K562 (cell line): Measurements from ENCODE around the gene AGPAT3. TPM values are rescaled to one million over a fixed set of nuclear protein-coding genes. Genes with fewer than 3 reads are reported as not detected.

Experiments
- ATF7 ChIP-seq: fragments of 450-650 bp; IDR thresholded peaks from 2 replicates; pipeline ENCODE4 v1.7.1; 2014; ENCODE audit warnings: mild to moderate bottlenecking, moderate library complexity
- ELK3 ChIP-seq: fragments of 450-650 bp; formaldehyde crosslinking; IDR thresholded peaks from 2 replicates; pipeline ENCODE4 v1.4.0; 2020; ENCODE audit warnings: mild to moderate bottlenecking
- GTF3C2 ChIP-seq: IDR thresholded peaks from 3 replicates; pipeline ENCODE4 v1.6.1; 2011; ENCODE audit warnings: borderline replicate concordance, mild to moderate bottlenecking, moderate library complexity; ENCODE audit not compliant: insufficient read length; ENCODE audit errors: extremely low read depth
- MTF1 ChIP-seq: fragments of 250-450 bp; sonication (Bioruptor Pico); IDR thresholded peaks from 2 replicates; pipeline ENCODE4 v1.9.0; 2021; ENCODE audit warnings: moderate library complexity, mild to moderate bottlenecking, inconsistent platforms, borderline replicate concordance
- NR1H2 ChIP-seq: sonication (generic); formaldehyde crosslinking; IDR thresholded peaks from 2 replicates; pipeline ENCODE4 v1.4.0; 2020; ENCODE audit warnings: mild to moderate bottlenecking, missing genetic modification reagents
- POLR2AphosphoS5 ChIP-seq: IDR thresholded peaks from 2 replicates; pipeline ENCODE4 v1.6.1; 2011; ENCODE audit warnings: mild to moderate bottlenecking, low read depth, low read length, moderate library complexity; ENCODE audit not compliant: control insufficient read depth, insufficient read depth
- ZBTB11 ChIP-seq, 3 experiments: fragments of 200-800 bp in 1 of 3; fragments of 250-450 bp in 1 of 3; fragments of 450-650 bp in 1 of 3; sonication (Bioruptor Pico) in 1 of 3; sonication (Bioruptor generic) in 1 of 3; formaldehyde crosslinking in 1 of 3; IDR thresholded peaks; 2 replicates each; pipeline versions ENCODE4 v1.6.1 to v1.8.0; 2016 to 2022; ENCODE audit warnings: mild to moderate bottlenecking in 2 of 3, missing genetic modification characterization in 2 of 3, missing compliant biosample characterization in 1 of 3, moderate library complexity in 1 of 3
- ZNF79 ChIP-seq: fragments of 250-450 bp; sonication (Bioruptor Pico); IDR thresholded peaks from 2 replicates; pipeline ENCODE4 v1.4.0; 2020; ENCODE audit warnings: low read depth, mild to moderate bottlenecking, moderate library complexity
- polyA plus RNA-seq, 8 experiments: library from polyadenylated mRNA; depleted of rRNA in 4 of 8; stranded (reverse) in 5 of 8; unstranded in 3 of 8; fragments of >200 nt; fragmentation: Nextera tagmentation in 2 of 8; fragmentation: Illumina TruSeq in 1 of 8; extraction: Ambion mirVana in 2 of 8; extraction: Trizol in 1 of 8; gene quantifications; 2 replicates each; pipeline versions ENCODE4 v1.2.1 to v1.2.3, GENCODE V29; 2011 to 2014; ENCODE audit warnings: inconsistent platforms in 1 of 8, missing spikeins in 1 of 8
- total RNA-seq, 7 experiments: library from RNA; depleted of rRNA in 6 of 7; stranded (reverse); fragments of >200 nt in 6 of 7; fragmentation: Illumina TruSeq in 2 of 7; extraction: Trizol in 2 of 7; gene quantifications; 2 replicates each; pipeline versions ENCODE4 v1.2.1 to v1.2.3, GENCODE V29; 2011 to 2021; ENCODE audit warnings: low replicate concordance in 1 of 7

AGPAT3 gene
- total and polyA plus RNA-seq, 9 of the 15 experiments (the other 6 are each of a cell fraction or from before 2014, with no cell fraction given) = 1.5 to 88.4 (median 35.7) TPM

GRCh38 chr21:43893536-43894205 lies 28.6 kb downstream of the AGPAT3 start (continued):
- TF ChIP-seq POLR2AphosphoS5 = peak; percentile 14; the same call in 1 of the 2 replicates
- TF ChIP-seq GTF3C2 = no peak
- no peak for TF ChIP-seq NR1H2 (CRISPR knock-in tag)
- no peak for TF ChIP-seq ZNF79
- TF ChIP-seq ATF7 = 0 out of 2 replicates have a peak, but pooled peaks have one; percentile 30
- no peak for TF ChIP-seq ELK3 (CRISPR knock-in tag)
- no peak; a peak in 1 of 6 replicates for TF ChIP-seq ZBTB11 (CRISPR knock-in tag; IDR thresholded peaks at IDR 0.05)
- no peak for TF ChIP-seq MTF1 (CRISPR knock-in tag)
